Hematopoietic multipotent progenitor cell treated with erythropoietin and hydrocortisone succinate and interleukin-3 and kit ligand, for 4 days (in vitro differentiated cells): Measurements from ENCODE around the gene ARHGAP28.

Experiments used
- DNase-seq: peaks from one replicate; pipeline ENCODE4 v3.0.0-alpha.2; 2015

Gene ARHGAP28

DNA sequence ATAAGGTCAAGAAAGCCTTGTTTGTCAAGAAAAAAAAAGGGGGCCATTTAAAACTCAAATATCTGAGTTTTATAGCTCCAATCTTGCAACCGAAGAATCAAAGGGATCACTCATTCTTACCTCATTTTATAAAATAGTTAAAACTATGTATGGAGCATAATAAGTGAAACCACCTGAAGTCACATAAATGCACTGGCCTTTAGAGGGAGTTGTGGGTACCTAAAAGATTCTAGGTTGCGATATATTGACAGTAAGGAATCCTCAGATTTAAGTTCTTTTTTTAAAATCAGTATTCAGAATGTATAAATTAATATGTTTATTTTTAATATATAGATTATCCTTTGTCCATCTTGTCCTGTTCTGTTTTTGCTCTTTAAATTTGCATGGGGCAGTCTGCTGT, 3.4 kb downstream of the ARHGAP28 start:
- DNase-seq, result no peak

DNA sequence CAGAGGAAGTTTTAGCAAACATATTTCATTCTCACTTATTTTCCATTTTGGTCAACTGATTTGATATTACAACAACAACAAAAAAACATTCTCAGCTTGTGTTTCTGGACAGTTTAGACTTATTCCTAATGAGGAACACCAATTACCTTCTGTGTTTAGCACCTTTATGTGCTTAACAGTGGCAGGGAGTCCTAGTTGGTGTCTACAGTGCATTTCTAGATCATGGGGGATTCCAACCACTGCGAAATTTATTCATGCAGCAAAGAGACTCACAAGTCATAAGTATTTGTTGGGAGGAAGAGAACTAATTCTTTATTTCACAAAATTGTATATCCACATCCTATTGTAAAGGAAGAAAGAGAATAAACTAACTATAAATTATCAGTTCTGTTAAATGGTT, 4.2 kb downstream of the ARHGAP28 start:
- DNase-seq, result no peak

DNA sequence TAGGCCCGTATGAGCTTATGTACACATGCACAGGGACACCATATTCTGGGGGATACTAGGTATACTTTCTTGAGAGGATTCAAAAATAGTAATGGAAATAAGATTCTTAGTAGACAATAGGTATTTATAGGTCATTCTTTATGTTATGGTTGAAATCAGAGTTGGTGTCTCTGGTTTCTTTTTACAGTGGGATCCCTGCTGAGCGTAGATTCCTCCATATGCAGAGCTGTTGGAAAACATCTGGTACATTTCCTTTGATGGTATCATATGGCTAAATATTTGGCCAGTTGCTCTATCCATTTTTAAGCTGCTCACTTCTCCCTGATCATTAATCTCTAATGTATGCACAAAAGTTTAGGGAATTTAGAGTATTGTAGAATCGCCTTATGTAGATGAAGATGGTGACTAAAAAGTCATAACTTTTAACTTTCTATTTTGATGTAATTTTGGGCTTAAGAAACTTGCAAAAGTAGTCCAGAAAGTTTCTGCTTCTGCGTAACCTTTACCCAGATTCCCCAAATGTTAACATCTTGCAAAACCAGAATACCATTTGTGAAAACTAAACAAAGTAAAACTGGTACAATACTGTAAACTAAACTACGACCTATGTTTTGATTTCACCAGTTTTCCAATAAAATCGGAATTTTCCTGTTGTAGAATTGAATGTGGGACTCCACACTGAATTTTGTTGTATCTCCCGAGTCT, 5.4 kb downstream of the ARHGAP28 start:
- no peak for DNase-seq

DNA sequence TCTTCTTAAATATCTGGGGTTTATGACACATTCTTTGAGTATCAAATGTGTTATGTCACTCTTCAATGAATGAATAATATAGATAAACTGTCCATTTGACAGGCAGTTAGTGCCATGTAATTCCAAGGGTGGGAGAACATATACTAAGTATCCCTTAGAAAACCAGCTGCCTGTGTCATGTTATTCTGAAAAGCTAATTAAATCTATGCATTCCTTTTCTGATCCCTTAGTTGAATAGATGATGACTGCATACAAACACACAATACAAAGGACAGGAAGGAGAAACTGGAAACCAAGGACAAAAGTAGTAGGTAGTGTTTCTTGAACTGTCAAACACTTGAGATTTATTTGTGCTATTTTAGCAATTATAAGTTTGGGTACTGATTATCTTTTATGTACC, 8.3 kb downstream of the ARHGAP28 start:
- no peak for DNase-seq

DNA sequence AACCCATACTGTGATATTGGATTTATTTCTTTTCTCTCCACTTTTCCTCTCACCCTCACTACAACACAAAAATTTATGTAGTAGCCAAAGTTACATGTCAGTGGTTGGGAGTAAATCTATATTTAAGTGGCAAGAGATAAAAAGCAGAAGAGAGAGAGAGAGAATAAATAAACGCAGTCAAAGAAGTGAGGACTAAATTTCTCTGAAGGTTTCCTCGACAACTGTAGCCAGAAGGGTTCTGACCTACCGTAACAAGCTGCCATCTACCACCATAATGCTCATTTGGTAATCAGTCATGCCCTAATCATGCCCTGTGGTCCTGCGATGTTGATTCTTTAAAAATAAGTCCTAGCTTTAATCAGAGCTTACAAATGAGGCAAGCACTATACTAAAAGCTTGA, 9.1 kb downstream of the ARHGAP28 start:
- no peak for DNase-seq

DNA sequence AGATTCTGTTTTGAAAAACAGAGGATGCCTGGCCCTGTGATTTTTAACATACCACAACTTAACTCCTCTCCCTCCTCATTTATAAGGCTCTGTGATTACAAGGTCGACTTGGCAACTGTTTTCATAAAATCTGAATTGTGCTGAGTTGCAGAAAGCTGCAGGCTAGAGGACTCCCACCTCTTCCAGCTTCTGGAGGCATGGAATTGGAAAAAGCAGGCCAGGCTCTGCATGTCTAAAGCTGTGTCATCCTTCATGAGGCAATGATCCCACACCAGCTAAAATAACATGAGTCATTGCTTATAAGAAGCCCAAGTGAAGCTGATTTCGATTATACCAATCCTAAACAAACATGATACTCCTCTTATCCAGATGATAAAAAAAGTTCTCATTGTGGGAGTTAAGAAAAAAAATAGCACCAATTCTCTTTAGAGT, 11.7 kb downstream of the ARHGAP28 start:
- no peak for DNase-seq

DNA sequence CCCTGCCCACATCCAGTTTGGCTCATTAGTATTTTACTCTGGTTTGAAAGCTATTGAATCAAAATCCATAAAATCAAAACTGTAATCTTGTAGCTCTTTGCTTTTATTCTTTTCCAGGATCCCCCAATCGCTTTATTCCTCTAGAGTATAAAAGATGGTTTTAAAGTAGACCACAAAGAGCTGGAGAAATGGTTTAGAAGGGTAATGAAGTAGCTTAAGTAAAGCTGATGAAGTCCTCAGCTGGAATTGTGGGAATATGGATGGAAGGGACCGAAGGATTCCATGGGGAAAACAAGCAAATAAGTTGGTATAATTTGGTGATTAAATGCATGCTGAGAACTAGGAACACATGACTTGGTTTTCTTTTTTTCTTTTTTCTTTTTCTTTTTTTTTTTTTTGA, 12.3 kb downstream of the ARHGAP28 start:
- no peak for DNase-seq

DNA sequence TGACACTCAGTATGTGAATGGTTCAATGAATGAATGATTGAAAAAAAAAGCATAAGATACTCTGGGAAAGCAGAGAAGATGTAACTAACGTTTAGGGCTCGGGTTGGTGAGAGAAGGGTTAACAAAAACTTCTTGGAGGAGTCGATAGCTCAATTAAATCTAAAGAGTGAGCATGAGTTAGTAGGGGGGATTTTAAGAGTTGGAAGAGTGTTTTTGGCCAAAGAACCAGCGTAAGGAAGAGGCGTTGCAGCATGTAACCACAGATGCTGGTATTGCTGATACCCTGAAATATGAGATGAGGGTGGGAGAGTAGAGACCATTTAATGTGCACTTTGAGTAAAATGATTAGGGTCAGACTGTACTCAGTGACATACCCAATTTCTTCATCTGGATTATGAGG, 14.5 kb downstream of the ARHGAP28 start:
- no peak for DNase-seq

DNA sequence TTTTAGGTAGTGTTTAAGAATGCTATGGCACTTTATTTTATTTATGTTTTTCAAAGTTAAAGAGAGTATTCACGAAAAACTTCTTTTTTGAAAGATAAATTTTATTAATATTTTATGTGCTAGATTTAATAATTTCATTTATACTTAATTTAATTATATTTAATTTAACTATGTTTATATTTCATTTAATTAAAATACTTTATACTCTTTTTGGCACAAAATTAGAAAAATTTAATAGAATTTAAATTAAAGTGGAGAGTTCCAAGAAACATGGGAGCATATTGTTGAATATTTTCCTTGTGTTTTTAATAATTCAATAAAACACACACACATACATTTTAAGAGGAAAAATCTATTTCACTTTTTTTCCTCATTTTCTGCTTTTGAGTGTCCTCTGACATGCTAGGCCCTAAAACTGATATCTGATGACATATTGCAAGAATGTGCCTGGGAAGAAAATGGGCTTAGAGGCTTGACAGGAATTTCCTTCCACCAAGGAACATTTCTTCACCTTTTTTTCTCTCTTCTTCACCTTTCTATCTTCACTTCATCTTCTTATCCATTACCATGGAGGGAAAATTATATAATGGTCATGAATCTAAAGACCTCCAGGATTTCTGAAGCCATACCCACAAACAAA, 15.4 kb downstream of the ARHGAP28 start:
- DNase-seq, result no peak

DNA sequence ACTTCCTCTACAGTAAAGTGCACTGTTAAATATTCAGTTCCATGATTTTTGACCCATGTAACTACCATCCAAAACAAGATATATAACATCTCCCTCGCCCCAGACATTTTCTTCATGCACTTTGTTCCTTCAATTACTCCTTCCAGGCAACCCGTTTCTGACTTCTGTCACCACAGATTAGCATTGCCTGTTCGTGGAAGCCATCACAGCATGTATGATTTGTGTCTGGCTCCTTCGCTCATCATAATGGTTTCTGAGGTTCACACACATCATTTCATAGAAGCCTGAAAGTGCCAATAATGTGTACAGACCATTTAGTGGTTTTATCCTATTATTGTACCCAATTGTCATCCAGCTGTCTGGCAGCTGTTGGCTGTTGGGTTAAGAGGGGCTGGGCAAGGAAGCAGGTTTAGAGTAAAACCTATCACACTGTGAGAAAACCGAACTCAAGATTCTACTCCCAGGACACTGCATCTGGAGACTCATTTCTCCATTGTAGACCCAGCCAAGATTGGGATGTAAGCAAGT, 16.1 kb downstream of the ARHGAP28 start:
- no peak for DNase-seq

DNA sequence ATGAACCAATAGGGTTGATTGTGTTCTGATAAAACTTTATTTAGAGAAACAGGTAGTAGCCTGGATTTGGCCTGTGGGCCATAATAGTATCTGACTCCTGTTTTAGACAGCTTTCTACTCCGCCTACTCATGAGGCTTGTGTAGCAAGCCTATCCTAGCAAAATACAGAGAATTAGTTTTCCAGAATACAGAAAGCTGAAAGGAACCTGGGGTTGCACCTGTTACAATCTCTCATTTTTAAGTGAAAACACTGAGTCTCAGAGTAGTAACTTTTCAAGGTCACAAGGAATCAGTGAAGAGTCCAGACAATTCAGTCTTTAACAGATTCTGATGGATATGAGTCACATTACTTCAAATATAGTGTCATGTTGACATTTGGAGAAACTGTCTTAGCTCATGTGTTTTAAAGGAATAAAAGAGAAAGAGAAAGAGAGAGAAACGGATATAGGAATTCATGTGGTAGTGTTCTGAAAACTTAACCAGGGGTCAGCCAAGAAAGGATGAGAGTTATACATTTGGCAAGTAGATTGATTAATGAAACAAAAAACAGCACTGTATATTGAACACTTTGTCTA, 17.0 kb downstream of the ARHGAP28 start:
- no peak for DNase-seq

DNA sequence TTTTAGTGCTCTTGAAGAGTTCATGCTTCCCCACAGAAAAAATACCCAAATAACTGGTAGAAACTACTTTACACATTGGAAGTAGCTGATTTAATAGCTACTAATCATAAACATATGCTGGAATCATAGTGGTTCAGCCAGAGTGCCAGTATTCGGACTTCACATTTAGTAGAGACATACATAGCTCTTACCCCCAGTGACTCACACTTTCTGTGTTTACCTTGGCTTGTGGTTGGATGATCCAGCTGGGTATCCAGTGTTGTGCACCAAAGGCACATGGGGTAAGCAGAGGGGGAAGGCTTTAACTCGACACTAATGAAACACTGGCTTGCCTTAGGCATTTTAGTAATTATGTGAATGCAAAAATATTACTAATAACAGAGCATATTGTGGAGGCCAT, 18.1 kb downstream of the ARHGAP28 start:
- DNase-seq, result no peak

DNA sequence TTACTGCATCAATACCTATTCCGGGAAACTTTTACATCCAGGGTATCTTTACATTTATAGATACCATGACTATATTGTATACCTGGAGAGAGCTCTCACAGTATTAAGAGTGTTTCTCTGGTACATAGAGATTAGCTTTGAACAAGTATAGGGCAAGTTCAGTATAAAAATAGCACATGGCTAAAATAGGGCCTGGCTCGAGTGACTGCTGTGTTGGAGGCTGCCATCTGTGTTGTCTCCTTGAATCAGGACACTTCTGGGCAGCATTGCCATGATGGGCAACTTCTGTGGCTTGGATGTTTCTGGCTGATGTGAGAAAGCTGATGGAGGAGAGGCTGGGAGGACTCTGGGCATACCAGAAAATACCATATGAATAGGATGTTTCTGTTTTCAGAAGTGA, 18.7 kb downstream of the ARHGAP28 start:
- no peak for DNase-seq

DNA sequence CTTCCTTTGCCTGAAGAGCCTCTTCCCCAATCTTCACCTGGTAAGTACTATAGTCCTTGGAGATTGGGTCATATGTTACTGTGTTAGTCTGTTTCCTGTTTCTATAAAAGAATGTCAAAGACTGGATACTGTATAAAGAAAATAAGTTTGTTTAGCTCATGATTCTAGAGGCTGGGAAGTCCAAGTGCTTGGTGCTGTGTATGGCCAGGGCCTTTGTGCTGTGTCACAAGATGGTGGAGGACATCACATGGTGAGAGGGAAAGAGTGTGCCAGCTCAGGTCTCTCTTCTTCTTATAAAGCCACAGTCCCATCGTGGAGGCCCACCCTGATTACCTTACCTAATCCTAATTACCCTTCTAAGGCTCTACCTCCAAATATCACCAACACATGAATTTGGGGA, 20.9 kb downstream of the ARHGAP28 start:
- no peak for DNase-seq

DNA sequence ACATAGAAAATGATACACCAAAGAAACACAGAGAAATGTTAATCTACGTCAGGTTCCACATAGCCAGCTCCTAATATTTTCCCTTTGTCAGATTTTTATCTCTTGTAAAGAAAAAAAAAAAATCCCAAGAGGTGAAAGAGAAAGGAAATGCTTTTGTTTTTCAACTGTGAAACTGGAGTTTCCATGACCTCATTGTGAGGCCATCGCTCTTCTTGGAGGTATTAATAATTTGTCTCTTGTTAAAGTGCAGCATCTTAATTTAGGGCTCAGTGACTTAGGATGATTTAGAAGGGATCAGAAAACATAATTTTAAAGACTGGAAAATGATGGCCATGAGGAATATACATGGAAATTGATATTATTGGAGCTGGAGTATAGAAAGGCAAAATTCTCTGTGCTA, 21.7 kb downstream of the ARHGAP28 start:
- no peak for DNase-seq

DNA sequence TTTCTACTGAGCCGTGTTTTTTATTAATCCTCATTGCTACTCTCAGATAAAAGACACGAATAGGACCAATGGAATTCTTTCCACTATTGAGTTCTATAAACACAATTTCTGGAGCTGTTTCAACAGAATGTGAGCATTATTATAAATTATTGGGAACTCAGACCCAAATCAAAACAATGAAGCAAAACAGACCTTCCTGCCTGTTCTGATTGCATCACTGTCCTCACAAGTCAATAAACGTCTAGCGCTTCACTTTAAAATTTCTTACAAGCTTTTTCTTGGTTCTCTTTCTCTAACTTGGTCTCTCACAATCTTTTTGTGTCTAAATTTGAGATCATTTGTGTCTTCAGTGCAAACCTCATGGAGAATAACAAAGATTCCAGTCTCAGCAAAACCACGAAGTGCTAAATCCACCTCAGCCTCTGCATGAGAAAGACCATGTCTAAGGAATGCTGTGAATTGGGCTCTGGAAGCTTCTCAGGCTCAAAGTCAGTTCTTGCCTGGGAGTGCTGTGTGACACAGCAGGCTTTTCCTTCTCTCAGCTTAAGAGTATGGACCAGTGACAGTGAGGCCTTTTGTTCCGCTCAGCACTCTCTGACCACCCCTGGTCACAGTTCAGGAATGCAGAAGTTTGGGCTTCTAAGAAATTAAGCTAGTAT, 22.8 kb downstream of the ARHGAP28 start:
- no peak for DNase-seq

DNA sequence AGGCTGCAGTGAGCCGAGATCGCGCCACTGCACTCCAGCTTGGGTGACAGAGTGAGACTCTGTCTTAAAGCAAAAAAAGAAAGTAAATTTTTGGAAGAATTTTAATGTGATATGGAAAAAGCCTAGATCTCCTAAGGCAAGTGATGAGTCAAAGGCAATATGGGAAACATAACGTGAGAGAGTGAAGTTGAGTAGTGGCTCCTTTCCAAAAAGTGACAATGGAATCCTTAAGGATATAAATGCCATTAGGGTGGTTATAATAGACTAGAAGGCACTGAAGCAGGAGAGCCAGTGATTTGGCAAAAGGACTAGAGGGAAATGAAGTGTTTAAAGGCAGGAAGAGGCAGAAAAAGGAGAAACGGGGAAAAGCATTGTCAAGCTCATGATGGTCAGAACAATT, 25.6 kb downstream of the ARHGAP28 start:
- no peak for DNase-seq

DNA sequence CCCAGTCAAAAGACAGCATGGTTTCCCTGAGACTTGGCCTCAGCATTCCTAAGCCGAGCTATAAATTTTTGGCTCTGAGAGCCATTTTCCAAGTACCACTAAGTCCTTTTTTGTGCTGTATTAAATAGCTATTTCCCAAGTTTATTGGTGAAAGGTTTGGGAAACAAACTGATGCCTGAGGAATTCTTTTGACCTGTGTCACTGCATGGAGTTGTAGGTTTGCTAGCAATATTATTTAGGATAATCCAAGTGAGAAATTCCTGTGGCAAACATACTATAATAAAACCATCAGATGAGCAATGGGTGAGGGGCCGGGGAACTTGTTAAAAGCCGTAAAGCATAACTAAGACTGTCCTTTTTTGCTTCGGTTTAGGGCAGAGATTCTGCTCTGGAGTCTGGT, 28.4 kb downstream of the ARHGAP28 start:
- DNase-seq, result no peak

DNA sequence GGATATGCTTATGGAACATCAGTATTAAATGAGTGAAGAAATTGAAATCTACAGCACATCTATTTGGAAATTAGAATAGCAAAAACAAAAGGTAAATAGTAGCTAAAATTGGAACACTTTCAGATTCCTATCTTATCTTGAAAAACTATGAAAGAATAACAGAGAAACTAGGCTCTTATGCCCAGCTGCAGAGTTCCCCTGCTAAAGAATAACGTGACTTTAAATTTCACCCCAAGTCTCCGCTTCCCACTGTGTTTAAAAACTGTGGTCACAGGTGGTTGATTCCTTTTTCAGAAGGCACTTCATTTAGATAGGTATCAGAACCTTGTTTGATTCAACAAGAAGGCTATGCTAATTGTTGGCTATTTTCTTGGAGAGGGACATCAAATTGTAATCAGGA, 30.1 kb downstream of the ARHGAP28 start:
- no peak for DNase-seq

DNA sequence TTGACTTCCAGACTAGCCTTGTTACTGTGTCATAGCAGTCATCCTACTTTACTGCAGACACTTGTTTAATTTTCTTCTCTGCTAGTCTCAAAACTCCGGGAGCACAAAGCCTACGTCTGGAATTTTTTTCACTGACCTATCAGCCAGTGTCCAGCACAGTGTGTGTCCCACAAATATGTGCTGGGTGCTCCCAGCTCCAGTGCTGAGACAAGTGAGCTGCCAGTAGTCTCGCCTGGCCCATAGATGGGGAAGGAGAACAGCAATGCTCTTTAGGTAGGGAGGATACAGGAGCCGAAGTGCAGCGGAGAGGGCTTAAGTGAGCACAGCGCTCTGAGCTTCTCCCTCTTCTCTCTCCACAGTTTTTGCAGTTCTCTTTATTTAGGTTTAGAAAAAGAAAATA, 34.0 kb downstream of the ARHGAP28 start:
- no peak for DNase-seq

DNA sequence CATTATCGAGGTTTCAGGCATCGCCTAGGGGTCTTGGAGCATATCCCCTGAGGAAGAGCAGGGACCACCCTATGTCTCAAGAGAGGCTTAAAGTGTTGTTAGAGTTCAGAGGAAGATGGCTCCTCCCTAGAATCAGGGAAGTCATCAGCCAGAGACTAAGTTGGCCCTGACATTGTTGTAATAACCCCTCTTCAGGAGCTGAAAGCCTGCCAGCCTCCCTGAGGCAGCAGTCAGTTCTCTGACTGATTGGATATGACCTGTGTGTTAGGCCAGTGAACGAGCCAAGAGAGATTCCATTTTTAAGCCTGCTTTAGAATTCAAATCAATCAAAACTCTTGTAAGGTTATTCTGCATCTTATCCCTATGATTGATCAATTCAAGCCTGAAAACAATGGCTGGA, 34.9 kb downstream of the ARHGAP28 start:
- no peak for DNase-seq

DNA sequence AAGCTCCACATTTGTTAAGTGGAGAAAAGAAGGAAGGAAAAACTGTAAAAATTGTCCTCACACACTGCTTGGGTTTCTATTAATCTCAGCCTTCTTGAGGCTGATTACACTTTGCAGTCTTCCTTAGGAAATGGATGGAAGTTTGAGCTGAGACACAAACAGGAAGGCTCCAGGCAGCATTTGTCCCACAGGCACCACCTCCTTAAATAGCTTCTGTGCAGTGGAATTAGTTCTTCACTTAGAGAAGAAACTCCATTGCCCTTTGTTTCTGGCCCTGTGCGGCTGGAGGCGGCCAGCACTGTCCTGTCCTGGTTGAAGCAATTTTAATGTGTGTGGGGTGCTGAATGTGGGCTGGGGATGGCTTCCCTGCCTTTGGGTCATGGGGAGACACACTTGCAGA, 44.3 kb downstream of the ARHGAP28 start:
- no peak for DNase-seq

DNA sequence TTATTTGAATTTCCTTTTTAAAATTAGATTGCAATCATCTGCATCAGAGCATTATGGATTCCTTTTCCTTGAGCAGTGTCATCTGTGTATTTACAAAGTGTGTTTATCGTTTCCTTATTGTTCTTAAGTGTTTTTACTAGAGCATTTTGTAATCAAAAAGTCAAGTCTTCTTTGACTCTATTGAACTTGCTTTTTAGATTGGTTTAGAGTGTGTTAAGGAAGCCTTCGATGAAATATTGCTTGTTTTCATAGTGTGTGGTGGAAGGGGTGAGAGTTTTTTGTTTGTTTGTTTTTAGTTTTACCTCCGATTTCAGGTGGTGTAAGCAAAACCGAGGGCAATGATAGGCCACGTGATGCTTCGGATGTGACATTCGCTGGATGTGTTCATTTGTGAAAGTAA, 45.7 kb downstream of the ARHGAP28 start:
- no peak for DNase-seq

DNA sequence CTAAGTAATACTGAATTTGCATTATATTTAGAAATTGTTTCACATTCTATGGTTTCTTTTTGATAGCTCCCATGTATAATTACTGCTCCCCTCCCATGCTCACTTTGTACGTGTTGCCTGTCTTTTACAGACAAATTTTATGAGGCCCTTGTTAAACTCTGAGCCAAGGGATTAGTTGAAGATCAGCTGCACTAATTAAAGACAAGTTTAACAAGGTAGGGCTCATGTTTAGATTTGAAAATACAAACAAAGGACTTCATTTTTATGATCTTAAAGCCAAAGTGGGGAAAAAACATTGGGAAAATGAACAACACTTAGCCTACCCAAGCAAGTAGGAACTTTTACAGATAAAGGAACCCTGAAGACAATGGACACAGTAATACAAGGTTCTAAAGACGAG, 46.2 kb downstream of the ARHGAP28 start:
- no peak for DNase-seq
